ENCODE results near the gene TOPAZ1.

DNA sequence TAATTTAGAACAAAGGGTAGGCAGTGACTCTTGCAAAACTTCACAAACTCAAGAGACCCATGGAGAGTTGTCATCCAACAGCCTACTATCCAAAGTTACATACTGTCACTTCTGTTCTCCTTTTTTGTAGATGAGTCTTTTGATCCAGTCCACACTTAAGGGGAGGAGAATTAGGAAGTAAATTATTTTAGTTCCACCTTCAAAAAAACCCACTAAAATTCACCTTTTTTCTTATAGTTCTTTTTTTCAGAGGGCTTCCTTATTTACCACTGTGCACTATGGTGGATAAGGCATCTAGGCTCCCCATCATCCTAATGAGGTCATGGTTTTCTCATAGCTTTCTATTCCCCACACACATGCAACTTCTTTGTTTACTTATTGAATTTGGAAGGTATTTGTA is 88.3 kb downstream of the TOPAZ1 start:
- TF ChIP-seq, protein P1, sequence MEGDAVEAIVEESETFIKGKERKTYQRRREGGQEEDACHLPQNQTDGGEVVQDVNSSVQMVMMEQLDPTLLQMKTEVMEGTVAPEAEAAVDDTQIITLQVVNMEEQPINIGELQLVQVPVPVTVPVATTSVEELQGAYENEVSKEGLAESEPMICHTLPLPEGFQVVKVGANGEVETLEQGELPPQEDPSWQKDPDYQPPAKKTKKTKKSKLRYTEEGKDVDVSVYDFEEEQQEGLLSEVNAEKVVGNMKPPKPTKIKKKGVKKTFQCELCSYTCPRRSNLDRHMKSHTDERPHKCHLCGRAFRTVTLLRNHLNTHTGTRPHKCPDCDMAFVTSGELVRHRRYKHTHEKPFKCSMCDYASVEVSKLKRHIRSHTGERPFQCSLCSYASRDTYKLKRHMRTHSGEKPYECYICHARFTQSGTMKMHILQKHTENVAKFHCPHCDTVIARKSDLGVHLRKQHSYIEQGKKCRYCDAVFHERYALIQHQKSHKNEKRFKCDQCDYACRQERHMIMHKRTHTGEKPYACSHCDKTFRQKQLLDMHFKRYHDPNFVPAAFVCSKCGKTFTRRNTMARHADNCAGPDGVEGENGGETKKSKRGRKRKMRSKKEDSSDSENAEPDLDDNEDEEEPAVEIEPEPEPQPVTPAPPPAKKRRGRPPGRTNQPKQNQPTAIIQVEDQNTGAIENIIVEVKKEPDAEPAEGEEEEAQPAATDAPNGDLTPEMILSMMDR (conservative IDR thresholded peaks at IDR 0.05; ENCODE audit: low read depth, low read length), result no peak
- no peak for TF ChIP-seq EZH2 (IDR thresholded peaks at IDR 0.05; ENCODE audit: low read length, unreplicated experiment)
